Activated CD4-positive, alpha-beta memory T cell treated with anti-CD3 and anti-CD28 coated beads, Interleukin-2, amount 10 ng/mL, durations not matched to agents 7 days and 5 days (primary cell): ENCODE results near the gene TRANK1. TPM values are rescaled to one million over a fixed set of nuclear protein-coding genes. Genes with fewer than 3 reads are reported as not detected.

Source experiments
- CTCF ChIA-PET: fragments of 350-600 bp; sonication (Branson Sonifier 250); formaldehyde crosslinking; loops from one replicate; lab custom pipeline; 2021; ENCODE audit warnings: antibody characterized with exemption, inconsistent platforms; lab: Charles Lee
- POLR2A ChIA-PET: fragments of 350-600 bp; sonication (Branson Sonifier 250); formaldehyde crosslinking; loops from one replicate; lab custom pipeline; 2021; ENCODE audit warnings: antibody characterized with exemption; lab: Charles Lee
- DNase-seq: peaks from one replicate; pipeline ENCODE4 v3.0.0-alpha.2; 2020
- H3K27ac Mint-ChIP-seq: one replicate; pipeline ENCODE4 v1.8.0; 2021; ENCODE audit warnings: mild to moderate bottlenecking, mixed read lengths
- H3K27me3 Mint-ChIP-seq: one replicate; pipeline ENCODE4 v1.8.0; 2021; ENCODE audit warnings: mixed read lengths
- H3K36me3 Mint-ChIP-seq: one replicate; pipeline ENCODE4 v1.8.0; 2021; ENCODE audit warnings: low read depth, mixed read lengths
- H3K4me1 Mint-ChIP-seq: one replicate; pipeline ENCODE4 v1.8.0; 2021; ENCODE audit warnings: mixed read lengths
- H3K4me3 Mint-ChIP-seq: one replicate; pipeline ENCODE4 v1.8.0; 2021; ENCODE audit warnings: mild to moderate bottlenecking, mixed read lengths
- H3K9me3 Mint-ChIP-seq: one replicate; pipeline ENCODE4 v1.8.0; 2021; ENCODE audit warnings: mixed read lengths
- total RNA-seq, 2 experiments: library from RNA; stranded (reverse); gene quantifications; one replicate each; pipeline ENCODE4 v1.2.3, GENCODE V29; 2021

Gene TRANK1
- total RNA-seq, result 10 to 100 TPM; 78.6 to 85.4 TPM

- POLR2A ChIA-PET, result interaction anchor here (1.0 to 2.9 kb wide), 12 partner anchors 9 to 127 kb away, joined by 3 to 13 read pairs (median 6); partner anchors contain the start of genes EPM2AIP1 and MLH1
- H3K36me3 Mint-ChIP-seq, result peaks cover 18% of the 10 kb centered on the region
- H3K27ac Mint-ChIP-seq, result no peak within 1 kb of the TSS
- peak; percentile 77 for DNase-seq
- H3K9me3 Mint-ChIP-seq, result peaks cover 21% of the 10 kb centered on the region
- peak within 1 kb of the TSS; percentile 75 for H3K4me3 Mint-ChIP-seq
- peaks cover 9% of the 10 kb centered on the region for H3K4me1 Mint-ChIP-seq
- H3K27me3 Mint-ChIP-seq, result peaks cover 8% of the 10 kb centered on the region
- CTCF ChIA-PET, result interaction anchor here (1.1 to 2.2 kb wide), 5 partner anchors 13 to 77 kb away, joined by 3 to 15 read pairs (median 4); no protein-coding TSS in a partner anchor
These were observed at the start of gene TRANK1 for GRCh38 chr3:36944641-36945270. TRANK1 (minus strand) TSS chr3:36945054; CDS start chr3:36944809, 245 bp downstream.

- ChIA-PET CTCF (interaction anchor here (0.7 to 3.0 kb wide), 9 partner anchors 24 to 303 kb away, joined by 3 to 18 read pairs (median 4); no protein-coding TSS in a partner anchor), POLR2A (interaction anchor here (0.7 to 4.9 kb wide), 25 partner anchors 11 to 1143 kb away, joined by 3 to 41 read pairs (median 5); partner anchors contain the start of genes ACAA1 and TRANK1)
- peaks cover 47% of the 10 kb centered on the region for H3K36me3 Mint-ChIP-seq
- peak; percentile 99 for DNase-seq
- no peak within 1 kb of the TSS for H3K4me3 Mint-ChIP-seq
- H3K27me3 Mint-ChIP-seq, result no peaks in the 10 kb centered on the region
- peaks cover 37% of the 10 kb centered on the region for H3K4me1 Mint-ChIP-seq
- peaks cover 3% of the 10 kb centered on the region for H3K9me3 Mint-ChIP-seq
- no peak within 1 kb of the TSS for H3K27ac Mint-ChIP-seq
These were observed 48.8 kb upstream of the TRANK1 start, which contains the start of gene MLH1 for GRCh38 chr3:36993326-36994283. MLH1 (plus strand) TSS chr3:36993518; CDS start chr3:36993548, 30 bp downstream.

- H3K36me3 Mint-ChIP-seq, result peaks cover 47% of the 10 kb centered on the region
- ChIA-PET POLR2A (interaction anchor here (0.7 to 4.9 kb wide), 27 partner anchors 7 to 1144 kb away, joined by 3 to 41 read pairs (median 5); partner anchors contain the start of genes ACAA1 and TRANK1), CTCF (interaction anchor here (0.8 to 3.0 kb wide), 8 partner anchors 23 to 304 kb away, joined by 3 to 18 read pairs (median 4); no protein-coding TSS in a partner anchor)
- no peaks in the 10 kb centered on the region for H3K27me3 Mint-ChIP-seq
- peaks cover 41% of the 10 kb centered on the region for H3K4me1 Mint-ChIP-seq
- H3K4me3 Mint-ChIP-seq, result no peak within 1 kb of the TSS
- no peaks in the 10 kb centered on the region for H3K9me3 Mint-ChIP-seq
- H3K27ac Mint-ChIP-seq, result no peak within 1 kb of the TSS
- no peak for DNase-seq
These were observed 48.0 kb upstream of the TRANK1 start, which contains the start of gene EPM2AIP1 for GRCh38 chr3:36992806-36993325. EPM2AIP1 (minus strand) TSS chr3:36993131; CDS start chr3:36993077, 54 bp downstream.

- Mint-ChIP-seq H3K4me3 (no peak overlapping the region), H3K27me3 (no peaks in the 10 kb centered on the region), H3K27ac (no peak overlapping the region), H3K9me3 (no peaks in the 10 kb centered on the region), H3K4me1 (peaks cover 42% of the 10 kb centered on the region), H3K36me3 (peaks cover 47% of the 10 kb centered on the region)
- no peak for DNase-seq
- ChIA-PET POLR2A (interaction anchor here (0.7 to 4.9 kb wide), 23 partner anchors 8 to 332 kb away, joined by 3 to 41 read pairs (median 5); partner anchors contain the start of gene TRANK1), CTCF (interaction anchor here (0.8 to 3.0 kb wide), 9 partner anchors 18 to 305 kb away, joined by 3 to 18 read pairs (median 4); no protein-coding TSS in a partner anchor)
These were observed 47.3 kb upstream of the TRANK1 start for GRCh38 chr3:36991923-36992805.

- no peaks in the 10 kb centered on the region for H3K9me3 Mint-ChIP-seq
- H3K4me1 Mint-ChIP-seq, result peaks cover 38% of the 10 kb centered on the region
- H3K27me3 Mint-ChIP-seq, result no peaks in the 10 kb centered on the region
- CTCF ChIA-PET, result interaction anchor here (0.6 to 1.4 kb wide), 4 partner anchors 11 to 43 kb away, joined by 3 to 5 read pairs (median 3); no protein-coding TSS in a partner anchor
- no peak overlapping the region for H3K4me3 Mint-ChIP-seq
- POLR2A ChIA-PET, result interaction anchor here (1.1 to 4.9 kb wide), 6 partner anchors 9 to 84 kb away, joined by 3 to 41 read pairs (median 15); no protein-coding TSS in a partner anchor
- H3K36me3 Mint-ChIP-seq, result peaks cover 45% of the 10 kb centered on the region
- H3K27ac Mint-ChIP-seq, result no peak overlapping the region
- DNase-seq, result peak; percentile 41
These were observed 46.3 kb upstream of the TRANK1 start for GRCh38 chr3:36991147-36991546.

GRCh38 chr3:36989568-36989967 is 44.7 kb upstream of the TRANK1 start:
- CTCF ChIA-PET, result interaction anchor here (1.2 to 1.7 kb wide), 2 partner anchors 15 to 31 kb away, joined by 4 to 13 read pairs; no protein-coding TSS in a partner anchor
- no peak for DNase-seq
- Mint-ChIP-seq H3K4me1 (peaks cover 36% of the 10 kb centered on the region), H3K9me3 (no peaks in the 10 kb centered on the region), H3K27me3 (no peaks in the 10 kb centered on the region), H3K27ac (no peak overlapping the region), H3K36me3 (peaks cover 52% of the 10 kb centered on the region), H3K4me3 (no peak overlapping the region)
- POLR2A ChIA-PET, result interaction anchor here (1.2 to 4.9 kb wide), 6 partner anchors 10 to 83 kb away, joined by 3 to 41 read pairs (median 8); partner anchors contain the start of gene TRANK1

GRCh38 chr3:36989005-36989404 is 44.2 kb upstream of the TRANK1 start:
- Mint-ChIP-seq H3K27ac (peak overlapping the region; percentile 31), H3K36me3 (peaks cover 58% of the 10 kb centered on the region), H3K9me3 (no peaks in the 10 kb centered on the region), H3K4me1 (peaks cover 36% of the 10 kb centered on the region), H3K27me3 (no peaks in the 10 kb centered on the region), H3K4me3 (no peak overlapping the region)
- ChIA-PET POLR2A (interaction anchor here (1.2 to 1.9 kb wide), 5 partner anchors 9 to 77 kb away, joined by 3 to 8 read pairs (median 7); partner anchors contain the start of gene TRANK1), CTCF (interaction anchor here (0.7 to 1.7 kb wide), 4 partner anchors 15 to 30 kb away, joined by 3 to 13 read pairs (median 4); no protein-coding TSS in a partner anchor)
- DNase-seq, result no peak

- Mint-ChIP-seq H3K27me3 (no peaks in the 10 kb centered on the region), H3K36me3 (peaks cover 64% of the 10 kb centered on the region), H3K9me3 (no peaks in the 10 kb centered on the region), H3K4me3 (peak overlapping the region; percentile 62), H3K4me1 (peaks cover 36% of the 10 kb centered on the region), H3K27ac (peak overlapping the region; percentile 40)
- CTCF ChIA-PET, result interaction anchor here (0.7 to 1.7 kb wide), 4 partner anchors 14 to 30 kb away, joined by 3 to 13 read pairs (median 4); no protein-coding TSS in a partner anchor
- POLR2A ChIA-PET, result interaction anchor here (0.6 to 1.9 kb wide), 6 partner anchors 8 to 76 kb away, joined by 3 to 8 read pairs (median 6); partner anchors contain the start of gene TRANK1
- no peak for DNase-seq
These were observed 43.5 kb upstream of the TRANK1 start for GRCh38 chr3:36988356-36988755.

- POLR2A ChIA-PET, result no interaction called here
- CTCF ChIA-PET, result interaction anchor here (1.5 kb wide), 1 partner anchor 23 kb away, joined by 6 read pairs; no protein-coding TSS in a partner anchor
- peaks cover 64% of the 10 kb centered on the region for H3K36me3 Mint-ChIP-seq
These were observed 36.2 kb upstream of the TRANK1 start for GRCh38 chr3:36981006-36981405.

GRCh38 chr3:36973139-36973538 is 28.3 kb upstream of the TRANK1 start:
- Mint-ChIP-seq H3K27me3 (no peaks in the 10 kb centered on the region), H3K36me3 (peaks cover 30% of the 10 kb centered on the region), H3K9me3 (no peaks in the 10 kb centered on the region), H3K27ac (no peak overlapping the region), H3K4me3 (no peak overlapping the region), H3K4me1 (peaks cover 33% of the 10 kb centered on the region)
- CTCF ChIA-PET, result interaction anchor here (3.4 kb wide), 1 partner anchor 14 kb away, joined by 18 read pairs; no protein-coding TSS in a partner anchor
- POLR2A ChIA-PET, result interaction anchor here (4.4 kb wide), 1 partner anchor 20 kb away, joined by 26 read pairs; the partner anchor contains the start of genes EPM2AIP1 and MLH1
- no peak for DNase-seq

More at GRCh38 chr3:36981006-36981405, 36.2 kb upstream of the TRANK1 start:
- Mint-ChIP-seq H3K27ac (no peak overlapping the region), H3K4me3 (no peak overlapping the region), H3K9me3 (peaks cover 17% of the 10 kb centered on the region), H3K4me1 (peaks cover 4% of the 10 kb centered on the region), H3K27me3 (no peaks in the 10 kb centered on the region)
- DNase-seq, result no peak
